Calu3 (cell line): ENCODE results near the gene MMP8. TPM values are rescaled to one million over a fixed set of nuclear protein-coding genes. Genes with fewer than 3 reads are reported as not detected.

ENCODE experiments used
- BruUV-seq: library from RNA; stranded (reverse); fragments of 400-500 nt; replicated peaks from 2 replicates; lab custom pipeline; 2021; lab: Mats Ljungman, UMichigan
- CTCF ChIA-PET: fragments of 300-600 bp; sonication (Branson Sonifier 250); formaldehyde crosslinking; loops from one replicate; lab custom pipeline; 2022; ENCODE audit warnings: antibody characterized with exemption; lab: Charles Lee
- DNase-seq: peaks from one replicate; pipeline ENCODE4 v3.0.0; 2022
- H3K27ac Mint-ChIP-seq: one replicate; pipeline ENCODE4 v1.8.0; 2022; ENCODE audit warnings: mixed read lengths; ENCODE audit not compliant: unreplicated experiment
- H3K27me3 Mint-ChIP-seq: one replicate; pipeline ENCODE4 v1.8.0; 2022; ENCODE audit warnings: mixed read lengths; ENCODE audit not compliant: unreplicated experiment
- H3K36me3 Mint-ChIP-seq: one replicate; pipeline ENCODE4 v1.8.0; 2022; ENCODE audit warnings: mild to moderate bottlenecking, moderate library complexity, mixed read lengths; ENCODE audit not compliant: insufficient read depth, unreplicated experiment
- H3K4me1 Mint-ChIP-seq: one replicate; pipeline ENCODE4 v1.8.0; 2022; ENCODE audit warnings: mild to moderate bottlenecking, low read depth, mixed read lengths; ENCODE audit not compliant: unreplicated experiment
- H3K4me3 Mint-ChIP-seq: one replicate; pipeline ENCODE4 v1.8.0; 2022; ENCODE audit warnings: mild to moderate bottlenecking, low read depth, moderate library complexity, mixed read lengths; ENCODE audit not compliant: unreplicated experiment
- H3K9me3 Mint-ChIP-seq: one replicate; pipeline ENCODE4 v1.8.0; 2022; ENCODE audit warnings: low read depth, mixed read lengths; ENCODE audit not compliant: unreplicated experiment
- CTCF ChIP-seq: fragments of 200-600 bp; IDR thresholded peaks from one replicate; pipeline ENCODE4 v1.8.0; 2022; ENCODE audit warnings: antibody characterized with exemption; ENCODE audit not compliant: unreplicated experiment
- intact Hi-C: fragments of 100-400 bp; cut with micrococcal nuclease; formaldehyde crosslinking; loops from one replicate; pipeline ENCODE4 v1.10.0; 2022; ENCODE audit not compliant: unreplicated experiment
- total RNA-seq: library from RNA; stranded (reverse); gene quantifications from 2 replicates; pipeline ENCODE4 v1.2.3, GENCODE V29; 2022

The MMP8 gene
- total RNA-seq, 1 experiment from 2014 or later = not detected

- intact Hi-C loops = no loop called here
Measured at GRCh38 chr11:102695201-102695600, 29.6 kb downstream of the MMP8 start.

GRCh38 chr11:102685754-102686153, 39.0 kb downstream of the MMP8 start:
- no peak overlapping the region for H3K4me3 Mint-ChIP-seq
- CTCF ChIA-PET = no interaction called here
- H3K9me3 Mint-ChIP-seq = no peaks in the 10 kb centered on the region
- no peak for DNase-seq
- intact Hi-C loops = no loop called here
- H3K27me3 Mint-ChIP-seq = peaks cover under 1% of the 10 kb centered on the region
- no peaks in the 10 kb centered on the region for H3K4me1 Mint-ChIP-seq
- no TSS peak for BruUV-seq
- no peaks in the 10 kb centered on the region for H3K36me3 Mint-ChIP-seq
- TF ChIP-seq CTCF = no peak
- H3K27ac Mint-ChIP-seq = no peak overlapping the region

More at GRCh38 chr11:102695201-102695600, 29.6 kb downstream of the MMP8 start:
- no TSS peak for BruUV-seq
- Mint-ChIP-seq H3K4me1 (no peaks in the 10 kb centered on the region), H3K36me3 (no peaks in the 10 kb centered on the region), H3K27me3 (peaks cover 33% of the 10 kb centered on the region), H3K27ac (no peak overlapping the region), H3K9me3 (no peaks in the 10 kb centered on the region), H3K4me3 (no peak overlapping the region)
- TF ChIP-seq CTCF = no peak
- CTCF ChIA-PET = no interaction called here
- no peak for DNase-seq

- H3K27ac Mint-ChIP-seq = no peak overlapping the region
- CTCF ChIA-PET = no interaction called here
Measured at GRCh38 chr11:102685338-102685737, 39.4 kb downstream of the MMP8 start.

GRCh38 chr11:102683277-102683676, 41.5 kb downstream of the MMP8 start:
- no peak overlapping the region for H3K4me3 Mint-ChIP-seq
- no peak for DNase-seq
- no peaks in the 10 kb centered on the region for H3K9me3 Mint-ChIP-seq
- intact Hi-C loops = no loop called here
- H3K27me3 Mint-ChIP-seq = no peaks in the 10 kb centered on the region
- H3K4me1 Mint-ChIP-seq = no peaks in the 10 kb centered on the region
- no peak overlapping the region for H3K27ac Mint-ChIP-seq
- H3K36me3 Mint-ChIP-seq = no peaks in the 10 kb centered on the region
- TF ChIP-seq CTCF = no peak
- BruUV-seq = no TSS peak
- CTCF ChIA-PET = no interaction called here

More at GRCh38 chr11:102685338-102685737, 39.4 kb downstream of the MMP8 start:
- no peak for DNase-seq
- Mint-ChIP-seq H3K4me3 (no peak overlapping the region), H3K4me1 (no peaks in the 10 kb centered on the region), H3K27me3 (no peaks in the 10 kb centered on the region), H3K36me3 (no peaks in the 10 kb centered on the region), H3K9me3 (no peaks in the 10 kb centered on the region)
- intact Hi-C loops = no loop called here
- BruUV-seq = no TSS peak
- no peak for TF ChIP-seq CTCF
